AG10803 (cell line): Measurements from ENCODE around the gene INTS15.
"Not testable (repeated sequence)": the region's sequence is repeated elsewhere in the genome, so short reads cannot be mapped to it uniquely, and the experiment has no call there.

Experiments
- DNase-seq: peaks from one replicate; pipeline ENCODE4 v3.0.0; 2010; ENCODE audit warnings: low read depth
- H3K4me3 ChIP-seq: 2 replicates; pipeline ENCODE4 v1.5.1; 2011; ENCODE audit warnings: mild to moderate bottlenecking, low read length, control low read depth
- CTCF ChIP-seq: conservative IDR thresholded peaks from 2 replicates; pipeline ENCODE4 v1.5.1; 2011; ENCODE audit warnings: mild to moderate bottlenecking, low read length, control low read depth, inconsistent platforms

The INTS15 gene

GRCh38 chr7:6622134-6622710, 32.4 kb downstream of the INTS15 start:
- DNase-seq: no peak
- H3K4me3 ChIP-seq: no peak overlapping the region
- TF ChIP-seq CTCF: no peak

- no peak for DNase-seq
- no peak overlapping the region for H3K4me3 ChIP-seq
- TF ChIP-seq CTCF: no peak
Observed at GRCh38 chr7:6623589-6624245, 33.9 kb downstream of the INTS15 start.

- DNase-seq: no peak
- H3K4me3 ChIP-seq: no peak overlapping the region
- no peak for TF ChIP-seq CTCF
Observed at GRCh38 chr7:6624246-6624611, 34.4 kb downstream of the INTS15 start.

GRCh38 chr7:6628045-6628444, 38.2 kb downstream of the INTS15 start:
- no peak overlapping the region for H3K4me3 ChIP-seq
- no peak for TF ChIP-seq CTCF
- DNase-seq: no peak

- DNase-seq: no peak
- no peak overlapping the region for H3K4me3 ChIP-seq
- TF ChIP-seq CTCF: no peak
Observed at GRCh38 chr7:6630007-6630849, 40.4 kb downstream of the INTS15 start.

GRCh38 chr7:6631605-6632004, 41.8 kb downstream of the INTS15 start:
- DNase-seq: no peak
- no peak for TF ChIP-seq CTCF
- H3K4me3 ChIP-seq: no peak overlapping the region

GRCh38 chr7:6634021-6634420, 44.2 kb downstream of the INTS15 start:
- no peak overlapping the region for H3K4me3 ChIP-seq
- TF ChIP-seq CTCF: no peak
- no peak for DNase-seq

GRCh38 chr7:6634971-6635370, 45.1 kb downstream of the INTS15 start:
- H3K4me3 ChIP-seq, DNase-seq: not testable (repeated sequence)
